HEK293 (cell line): ENCODE measurements around the gene ETS2.

Experiments used
- CTCF ChIP-seq: fragments of 450-650 bp; formaldehyde crosslinking; IDR thresholded peaks from 2 replicates; pipeline ENCODE4 v1.5.1; 2016; ENCODE audit warnings: missing biosample characterization, missing genetic modification characterization
- KLF10 ChIP-seq: fragments of 450-650 bp; IDR thresholded peaks from 2 replicates; pipeline ENCODE4 v1.5.1; 2018; ENCODE audit warnings: missing biosample characterization, mild to moderate bottlenecking, missing genetic modification characterization
- PBX3 ChIP-seq: sonication (generic); formaldehyde crosslinking; IDR thresholded peaks from 2 replicates; pipeline ENCODE4 v1.8.1; 2022; ENCODE audit warnings: mild to moderate bottlenecking, moderate library complexity, missing genetic modification reagents
- ZNF791 ChIP-seq: fragments of 450-650 bp; formaldehyde crosslinking; IDR thresholded peaks from 2 replicates; pipeline ENCODE4 v1.5.1; 2016; ENCODE audit warnings: missing biosample characterization, missing genetic modification characterization

- no peak for TF ChIP-seq PBX3 (CRISPR knock-in tag)
- no peak for TF ChIP-seq CTCF (tag by site-specific recombination)
- no peak for TF ChIP-seq KLF10
- TF ChIP-seq ZNF791 = no peak
Measured at GRCh38 chr21:38811257-38811656, 5.5 kb downstream of the ETS2 start.
